HG03565 (cell line): Measurements from ENCODE around the gene PGD.
"Not testable (repeated sequence)": the region's sequence is repeated elsewhere in the genome, so short reads cannot be mapped to it uniquely, and the experiment has no call there.

Source experiments
- ATAC-seq: cut with Tn5 transposase; IDR thresholded peaks from one replicate; pipeline ENCODE4 v1.9.1; 2021; ENCODE audit warnings: mild to moderate bottlenecking, moderate library complexity; ENCODE audit not compliant: unreplicated experiment

PGD gene

DNA sequence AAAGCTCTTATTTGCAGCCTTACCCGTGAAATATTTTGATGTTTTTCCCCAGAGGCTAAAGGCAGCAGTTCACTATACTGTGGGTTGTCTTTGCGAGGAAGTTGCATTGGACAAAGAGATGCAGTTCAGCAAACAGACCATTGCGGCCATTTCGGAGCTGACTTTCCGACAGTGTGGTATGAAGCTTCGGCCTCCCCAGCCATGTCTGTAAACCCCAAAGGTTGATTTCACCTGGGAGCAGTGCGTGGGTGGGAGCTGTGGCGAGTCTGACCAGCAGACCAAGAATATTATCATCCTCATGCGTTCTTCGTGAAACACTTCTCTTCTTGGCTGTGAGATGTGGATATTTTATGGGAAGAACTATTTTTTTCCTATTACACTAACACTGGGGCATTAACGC, 34.9 kb downstream of the PGD start:
- no peak for ATAC-seq

DNA sequence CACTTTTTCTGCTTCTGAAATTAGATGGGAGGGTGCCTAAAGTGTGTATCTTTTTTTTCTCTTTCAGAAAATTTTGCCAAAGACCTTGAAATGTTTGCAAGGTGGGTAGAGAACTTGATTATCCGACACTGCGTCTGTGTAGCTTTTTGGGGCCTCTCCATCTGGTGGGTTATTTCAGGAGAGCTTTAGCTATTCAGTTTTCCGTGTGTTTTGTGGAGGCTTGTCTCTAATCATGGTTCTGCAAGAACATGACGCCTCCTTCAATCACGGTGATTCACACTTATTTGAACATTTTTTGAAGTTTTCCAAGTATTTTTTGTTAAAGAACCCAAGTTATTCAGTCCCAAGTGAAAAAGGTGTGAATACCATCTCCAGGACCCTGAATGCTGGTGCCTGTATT, 35.7 kb downstream of the PGD start:
- no peak for ATAC-seq

DNA sequence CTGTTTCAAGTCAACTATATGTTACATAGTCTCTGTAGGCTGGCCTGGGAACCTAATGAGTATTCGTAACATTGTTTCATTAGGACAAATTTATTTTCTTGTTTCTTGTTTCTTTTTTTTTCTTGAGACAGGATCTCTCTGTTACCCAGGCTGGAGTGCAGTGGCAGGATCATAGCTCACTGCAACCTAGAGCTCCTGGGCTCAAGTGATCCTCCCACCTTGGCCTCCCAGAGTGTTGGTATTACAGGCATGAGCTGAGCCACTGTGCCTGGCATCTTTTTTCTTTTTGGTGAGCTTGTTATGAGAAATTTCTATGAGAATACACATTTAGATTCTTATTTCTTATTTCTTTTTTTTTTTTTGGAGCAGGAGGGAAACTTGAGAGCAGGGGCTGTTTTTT, 38.2 kb downstream of the PGD start:
- ATAC-seq = no peak

DNA sequence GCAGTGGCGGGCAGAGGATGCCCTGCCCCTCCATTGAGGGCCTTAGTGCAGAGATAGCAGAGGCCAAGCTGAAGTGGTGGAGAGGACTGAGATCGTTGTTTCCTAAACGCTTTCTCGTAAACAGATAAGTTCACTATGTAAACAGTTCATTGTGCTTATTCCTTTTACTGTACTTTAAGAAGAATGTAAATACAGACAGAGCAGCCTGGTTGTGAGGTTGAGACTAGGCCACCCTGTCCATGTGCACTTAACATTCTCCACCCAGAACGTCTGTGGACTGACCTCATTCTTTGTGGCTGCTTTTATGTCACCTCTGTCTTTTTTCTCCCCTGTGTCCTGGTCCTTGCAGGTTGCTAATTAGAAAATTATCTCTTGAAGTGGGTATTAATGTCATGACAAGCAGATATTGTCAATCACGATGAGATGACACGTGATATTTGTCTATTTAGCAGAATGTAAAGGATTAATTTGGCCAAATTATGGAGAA, 39.9 kb downstream of the PGD start:
- no peak for ATAC-seq

DNA sequence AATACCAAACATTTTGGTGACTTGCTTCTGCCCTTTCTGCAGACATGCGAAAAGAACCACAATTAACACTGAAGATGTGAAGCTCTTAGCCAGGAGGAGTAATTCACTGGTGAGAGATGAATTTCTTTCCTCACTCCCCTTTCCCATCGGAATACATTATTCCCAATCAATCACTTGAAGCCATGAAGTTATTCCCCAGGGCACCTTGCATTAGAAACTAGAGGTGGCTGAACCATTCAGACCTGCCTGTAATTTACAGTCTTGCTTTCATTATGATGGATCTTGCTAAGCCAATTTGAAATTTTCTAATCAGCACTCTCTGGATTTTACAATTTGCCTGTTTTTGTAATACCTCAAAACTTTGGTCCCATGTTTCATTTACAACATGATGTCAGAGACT, 41.4 kb downstream of the PGD start:
- no peak for ATAC-seq

DNA sequence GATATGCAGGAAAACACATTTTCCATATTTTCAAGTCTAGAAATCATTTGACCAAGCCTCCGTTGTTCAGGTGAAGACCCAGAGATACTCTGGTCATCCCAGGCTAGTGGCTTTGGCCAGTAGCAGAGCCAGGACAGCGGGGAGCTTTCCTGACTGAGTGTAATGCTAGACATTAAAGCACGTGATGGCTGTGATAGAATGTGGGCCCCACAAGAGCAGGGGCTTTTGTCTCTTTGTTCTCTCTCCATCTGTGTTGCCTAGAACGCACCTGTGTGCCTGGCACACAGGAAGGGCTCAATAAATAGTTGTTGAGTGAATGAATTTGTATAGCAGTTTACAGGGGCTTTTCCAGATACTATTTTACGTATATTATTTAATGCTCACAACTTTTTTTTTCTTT, 41.9 kb downstream of the PGD start:
- no peak for ATAC-seq

DNA sequence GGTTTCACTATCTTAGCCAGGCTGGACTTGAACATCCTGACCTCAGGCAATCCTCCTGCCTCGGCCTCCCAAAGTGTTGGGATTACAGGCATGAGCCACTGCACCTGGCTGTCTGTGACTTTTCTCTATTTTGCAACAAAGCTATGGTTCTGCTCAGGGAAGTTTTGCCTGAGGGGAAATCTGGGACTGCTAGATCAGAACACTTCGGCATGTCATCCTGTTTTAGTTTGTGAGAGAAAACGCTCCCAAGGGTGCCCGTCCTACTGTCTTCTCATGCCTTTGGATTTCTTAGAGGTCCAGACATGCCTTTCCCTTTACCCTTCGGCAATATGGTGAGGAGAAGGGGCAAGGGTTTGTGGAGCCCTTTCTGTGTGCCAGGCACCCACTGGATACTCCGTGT, 45.4 kb downstream of the PGD start:
- ATAC-seq = no peak

DNA sequence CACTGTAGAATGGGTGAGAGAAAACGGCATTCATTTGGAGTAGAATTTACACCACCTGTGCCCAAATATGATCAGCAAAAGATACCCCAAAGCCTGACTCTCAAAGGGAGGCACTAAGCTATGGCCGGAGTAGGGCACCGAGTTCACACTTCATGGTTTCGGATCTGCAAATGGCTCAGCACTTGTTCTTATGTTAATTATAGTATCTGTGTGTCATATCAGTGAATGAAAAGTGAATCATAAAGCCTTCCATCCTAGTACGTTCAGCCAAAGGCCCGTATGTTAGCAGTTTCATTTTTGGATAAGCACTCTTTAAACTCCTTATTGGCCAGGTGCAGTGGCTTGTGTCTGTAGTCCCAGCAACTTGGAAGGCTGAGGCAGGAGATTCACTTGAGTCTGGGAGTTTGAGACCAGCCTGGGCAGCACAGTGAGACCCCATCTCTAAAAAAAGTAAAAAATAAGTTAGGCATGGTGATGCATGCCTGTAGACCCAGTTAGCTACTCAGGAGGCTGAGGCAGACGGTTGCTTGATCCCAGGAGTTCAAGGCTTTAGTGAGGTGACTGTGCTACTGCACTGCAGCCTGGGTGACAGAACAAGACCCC, 46.0 kb downstream of the PGD start:
- no peak for ATAC-seq

DNA sequence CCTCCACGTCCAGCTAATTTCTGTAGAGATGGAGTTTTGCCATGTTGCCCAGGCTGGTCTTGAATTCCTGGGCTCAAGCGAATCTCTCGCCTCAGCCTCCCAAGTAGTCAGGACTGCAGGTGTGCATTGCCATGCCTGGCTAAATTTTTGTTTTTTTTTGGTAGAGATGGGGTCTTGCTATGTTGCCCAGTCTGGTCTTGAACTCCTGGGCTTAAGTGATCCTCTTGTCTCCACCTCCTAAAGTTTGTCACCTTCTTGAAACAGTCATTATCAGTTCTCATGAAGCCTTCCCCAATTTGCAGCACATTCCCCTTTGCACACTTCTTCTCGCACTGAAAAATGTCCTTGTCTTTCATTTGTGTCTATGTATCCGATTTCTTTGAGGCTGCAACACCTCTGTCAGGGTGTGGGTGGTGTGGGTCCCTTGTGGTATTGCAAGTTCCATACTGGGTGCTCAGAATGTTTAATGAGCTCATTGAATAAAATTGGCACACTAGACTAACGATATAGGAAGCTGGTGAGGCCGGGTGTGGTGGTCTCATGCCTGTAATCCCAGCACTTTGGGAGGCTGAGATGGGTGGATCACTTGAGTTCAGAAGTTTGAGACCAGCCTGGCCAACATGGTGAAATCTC, 48.0 kb downstream of the PGD start:
- no peak for ATAC-seq

DNA sequence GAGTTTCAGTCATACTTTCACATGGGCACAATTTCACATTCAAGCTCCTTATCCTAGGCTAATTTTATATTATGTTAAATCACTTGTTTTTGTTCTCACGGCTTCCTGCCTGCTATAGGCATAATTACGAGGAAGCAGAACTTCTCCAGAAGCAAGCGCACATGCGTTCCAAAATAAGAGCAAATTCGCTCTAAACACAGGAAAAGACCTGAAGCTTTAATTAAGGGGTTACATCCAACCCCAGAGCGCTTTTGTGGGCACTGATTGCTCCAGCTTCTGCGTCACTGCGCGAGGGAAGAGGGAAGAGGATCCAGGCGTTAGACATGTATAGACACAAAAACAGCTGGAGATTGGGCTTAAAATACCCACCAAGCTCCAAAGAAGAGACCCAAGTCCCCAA, 50.9 kb downstream of the PGD start, which contains the start of gene CORT:
TSS of gene CORT (plus strand) at position 281 of the 400 bp plus-strand sequence. CDS start 193 bp downstream, outside the sequence.
- ATAC-seq = no peak

DNA sequence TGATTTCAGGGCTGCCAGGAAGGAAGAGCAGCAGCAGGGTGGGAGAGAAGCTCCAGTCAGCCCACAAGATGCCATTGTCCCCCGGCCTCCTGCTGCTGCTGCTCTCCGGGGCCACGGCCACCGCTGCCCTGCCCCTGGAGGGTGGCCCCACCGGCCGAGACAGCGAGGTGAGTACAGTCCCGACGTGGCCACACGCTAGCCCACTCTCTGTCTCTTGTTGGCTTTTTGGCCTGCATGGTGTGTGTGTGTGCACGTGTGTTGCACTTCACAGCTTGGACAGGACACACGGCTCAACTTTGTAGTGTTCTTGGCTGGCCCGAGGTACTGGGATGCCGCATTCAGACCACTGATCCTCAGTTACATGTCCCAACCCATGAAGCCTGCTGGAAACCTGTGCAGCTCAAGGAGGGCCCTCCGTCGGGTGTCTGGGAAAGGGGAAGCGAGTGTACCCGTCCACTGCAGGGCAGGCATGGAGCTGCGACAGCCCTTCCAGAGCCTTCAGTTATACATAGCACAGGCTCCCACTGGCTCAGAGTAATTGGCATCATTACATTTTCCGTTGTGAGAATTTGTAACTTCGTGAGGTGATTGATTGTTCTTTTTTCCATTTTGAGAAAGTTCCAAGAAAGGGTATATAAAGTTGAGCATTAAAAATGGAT, 51.4 kb downstream of the PGD start:
- ATAC-seq = no peak

DNA sequence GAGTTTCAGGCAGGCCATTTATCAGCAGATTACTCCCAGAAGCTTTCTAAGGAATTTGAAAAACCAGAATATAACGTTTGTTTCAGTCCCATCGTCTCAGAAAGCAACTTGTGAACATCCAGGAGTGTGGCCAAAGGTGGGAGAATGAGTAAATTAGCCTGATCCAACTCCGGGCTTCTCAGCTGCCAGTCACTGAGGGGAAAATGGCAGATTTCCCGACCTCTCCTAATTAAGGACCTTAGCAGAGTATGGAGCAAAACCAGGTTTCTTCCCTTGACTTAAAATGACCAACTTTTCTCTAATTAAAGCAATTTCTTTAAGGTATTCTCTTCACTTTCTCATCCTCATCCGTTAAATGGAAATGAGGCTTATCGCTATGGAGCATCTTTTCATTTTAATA, 52.0 kb downstream of the PGD start:
- no peak for ATAC-seq

DNA sequence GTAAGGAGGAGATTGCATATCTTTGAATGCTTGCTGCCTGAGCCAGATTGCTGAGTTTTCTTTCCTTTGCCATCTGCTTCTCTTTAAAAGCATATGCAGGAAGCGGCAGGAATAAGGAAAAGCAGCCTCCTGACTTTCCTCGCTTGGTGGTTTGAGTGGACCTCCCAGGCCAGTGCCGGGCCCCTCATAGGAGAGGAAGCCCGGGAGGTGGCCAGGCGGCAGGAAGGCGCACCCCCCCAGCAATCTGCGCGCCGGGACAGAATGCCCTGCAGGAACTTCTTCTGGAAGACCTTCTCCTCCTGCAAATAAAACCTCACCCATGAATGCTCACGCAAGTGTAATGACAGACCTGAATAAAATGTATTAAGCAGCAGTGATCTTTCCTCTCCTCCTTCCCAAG, 52.4 kb downstream of the PGD start:
- no peak for ATAC-seq

DNA sequence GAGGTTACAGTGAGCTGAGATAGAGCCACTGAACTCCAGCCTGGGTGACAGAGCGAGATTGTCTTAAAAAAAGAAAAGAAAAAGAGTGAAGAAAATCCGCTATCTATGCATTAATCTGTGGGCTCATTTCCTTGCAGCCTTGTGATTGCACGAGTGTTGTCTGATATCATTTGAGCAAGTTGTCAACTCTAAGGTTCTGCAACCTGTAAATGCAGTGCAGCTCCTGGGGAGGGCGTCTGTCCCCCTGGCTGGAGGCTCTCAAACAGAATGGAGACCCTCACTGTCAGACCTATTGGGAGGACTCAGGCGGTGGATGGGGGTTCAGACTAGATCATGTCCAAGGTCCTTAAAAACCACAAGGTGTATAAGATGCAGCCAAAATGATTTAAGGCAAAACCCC, 57.2 kb downstream of the PGD start:
- no peak for ATAC-seq

DNA sequence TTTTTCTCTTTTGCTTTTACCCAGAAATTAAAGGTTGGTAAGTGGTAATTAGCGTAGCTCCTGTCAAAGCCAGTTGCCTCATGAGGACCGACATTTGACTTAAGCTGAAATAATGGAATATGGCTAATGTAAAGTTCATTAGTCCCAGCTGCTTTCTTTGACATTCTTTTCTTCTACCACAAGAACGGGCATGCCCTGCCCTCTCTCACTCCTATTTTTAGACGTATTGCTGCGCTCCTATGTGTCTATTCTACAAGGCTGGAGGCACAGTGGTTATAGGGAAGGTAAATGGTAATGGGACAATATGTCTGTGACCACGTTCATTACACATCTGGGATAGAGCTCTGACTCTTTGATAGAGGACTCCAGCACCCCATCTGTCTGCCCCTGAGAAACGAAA, 57.8 kb downstream of the PGD start:
- ATAC-seq = no peak

DNA sequence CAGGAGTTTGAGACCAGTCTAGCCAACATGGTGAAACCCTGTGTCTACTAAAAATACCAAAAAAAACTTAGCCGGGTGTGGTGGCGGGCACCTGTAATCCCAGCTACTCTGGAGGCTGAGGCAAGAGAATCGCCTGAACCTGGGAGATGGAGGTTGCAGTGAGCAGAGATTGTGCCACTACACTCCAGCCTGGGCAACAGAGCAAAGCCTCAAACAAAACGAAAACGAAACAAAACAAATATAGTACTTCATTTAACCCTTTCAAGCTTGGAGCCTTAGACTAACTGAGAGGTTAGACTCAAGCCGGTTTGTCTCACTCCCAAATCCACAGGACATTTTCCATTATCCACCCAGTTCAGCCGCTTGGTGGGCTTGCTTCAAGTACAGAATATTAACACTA, 58.6 kb downstream of the PGD start:
- ATAC-seq = not testable (repeated sequence)

DNA sequence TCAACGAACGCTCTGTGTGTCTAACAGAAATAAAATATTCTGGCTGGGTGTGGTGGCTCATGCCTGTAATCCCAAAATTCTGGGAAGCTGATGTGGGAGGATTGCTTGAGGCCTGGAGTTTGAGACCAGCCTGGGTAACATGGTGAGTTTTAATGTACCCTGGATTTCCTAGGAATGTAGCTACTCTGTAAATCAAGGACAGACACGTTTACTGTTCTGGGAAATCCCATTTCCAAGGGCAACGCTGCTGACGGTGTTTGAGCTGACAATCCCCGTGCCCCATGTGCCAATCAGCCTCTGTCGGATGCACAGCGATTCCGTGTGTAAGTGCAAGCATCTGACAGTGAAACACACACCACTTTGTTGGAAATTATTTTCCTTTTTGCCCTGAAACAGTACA, 59.0 kb downstream of the PGD start:
- ATAC-seq = no peak

DNA sequence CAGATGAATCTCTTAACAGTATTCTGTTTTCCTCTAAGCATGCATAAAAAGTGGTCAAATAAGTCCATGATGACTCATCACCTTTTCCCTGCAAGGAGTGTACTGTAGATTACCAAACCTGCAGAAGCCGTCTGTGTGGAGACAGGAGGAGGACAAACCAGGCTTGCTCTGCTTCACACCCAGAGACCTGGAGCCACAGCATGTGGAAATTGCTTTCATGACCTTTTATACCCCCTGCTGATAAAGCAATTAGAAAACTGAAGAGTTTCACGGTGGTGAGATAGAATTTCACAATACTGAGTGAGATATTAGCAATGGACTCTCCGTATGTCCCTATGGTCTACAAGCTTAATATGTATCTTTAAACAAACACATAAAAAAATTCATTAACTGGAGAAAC, 60.3 kb downstream of the PGD start:
- ATAC-seq = no peak

DNA sequence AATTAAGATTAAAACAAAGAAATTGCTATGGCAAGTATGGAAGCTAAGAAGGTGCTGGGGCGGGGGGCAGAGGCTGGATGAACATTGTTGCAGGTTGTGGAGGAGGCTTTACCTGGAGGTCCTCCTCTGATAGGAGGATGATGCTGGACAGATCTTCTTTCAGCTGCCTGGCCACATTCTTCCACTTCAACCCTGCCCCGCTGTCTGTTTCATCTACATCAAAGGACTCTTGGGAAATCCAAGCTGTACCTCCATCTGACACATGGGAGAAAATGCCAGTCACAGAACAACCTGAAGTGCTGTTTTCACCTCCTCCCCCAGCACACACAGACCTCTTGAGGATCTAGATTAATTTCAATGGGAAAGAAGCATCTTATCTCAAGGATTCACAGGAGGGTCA, 68.2 kb downstream of the PGD start:
- no peak for ATAC-seq

DNA sequence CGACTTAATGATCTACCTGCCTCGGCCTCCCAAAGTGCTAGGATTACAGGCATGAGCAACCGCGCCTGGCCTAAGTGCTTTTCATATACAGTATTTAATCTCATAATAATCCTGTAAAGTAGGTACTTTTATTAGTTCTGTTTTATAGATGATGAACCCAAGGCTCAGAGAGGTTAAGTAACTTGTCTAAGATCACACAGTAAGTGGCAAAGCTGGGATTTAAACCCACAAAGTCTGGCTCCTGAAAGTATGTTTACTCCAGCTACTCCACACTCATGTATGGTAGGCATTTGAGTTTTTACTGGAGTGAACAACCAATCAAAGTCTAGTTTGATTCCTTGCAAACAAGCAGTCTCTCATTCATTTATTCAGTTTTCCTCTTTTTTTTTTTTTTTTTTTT, 71.2 kb downstream of the PGD start:
- no peak for ATAC-seq
